DOHH2 (cell line): ENCODE measurements around the gene LVRN.

Source experiments
- EZH2phosphoT487 ChIP-seq: fragments of 200-600 bp; sonication (generic); IDR thresholded peaks from 2 replicates; pipeline ENCODE4 v1.6.1; 2017; ENCODE audit warnings: borderline replicate concordance, mild to moderate bottlenecking, antibody characterized with exemption, low read length, moderate library complexity, mixed read lengths
- TF ChIP-seq, protein P1 (sequence below): fragments of 200-600 bp; sonication (generic); IDR thresholded peaks from one replicate; pipeline ENCODE4 v1.5.1; 2014; ENCODE audit warnings: antibody characterized with exemption, mild to moderate bottlenecking, low read depth, low read length; ENCODE audit not compliant: poor library complexity, severe bottlenecking

DNA sequence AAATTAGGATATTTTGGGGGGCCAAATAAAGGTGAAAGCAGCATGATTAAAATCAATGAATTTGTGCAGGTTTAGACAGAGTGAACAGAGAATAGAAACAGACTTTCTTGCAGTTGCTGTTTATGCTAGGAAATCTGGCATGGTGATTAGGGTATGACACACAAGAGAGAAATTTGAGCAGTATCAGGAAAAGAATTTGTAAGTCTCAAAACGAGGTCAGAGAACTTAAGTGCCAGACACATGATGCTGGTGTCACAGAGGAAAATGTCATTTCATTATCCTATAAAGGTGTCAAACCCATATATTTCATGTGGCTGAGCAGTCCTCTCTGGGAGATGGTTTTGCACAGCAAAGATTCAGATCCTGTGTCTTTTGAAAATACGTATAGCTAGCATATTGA, 15.7 kb downstream of the LVRN start:
- TF ChIP-seq, protein P1, sequence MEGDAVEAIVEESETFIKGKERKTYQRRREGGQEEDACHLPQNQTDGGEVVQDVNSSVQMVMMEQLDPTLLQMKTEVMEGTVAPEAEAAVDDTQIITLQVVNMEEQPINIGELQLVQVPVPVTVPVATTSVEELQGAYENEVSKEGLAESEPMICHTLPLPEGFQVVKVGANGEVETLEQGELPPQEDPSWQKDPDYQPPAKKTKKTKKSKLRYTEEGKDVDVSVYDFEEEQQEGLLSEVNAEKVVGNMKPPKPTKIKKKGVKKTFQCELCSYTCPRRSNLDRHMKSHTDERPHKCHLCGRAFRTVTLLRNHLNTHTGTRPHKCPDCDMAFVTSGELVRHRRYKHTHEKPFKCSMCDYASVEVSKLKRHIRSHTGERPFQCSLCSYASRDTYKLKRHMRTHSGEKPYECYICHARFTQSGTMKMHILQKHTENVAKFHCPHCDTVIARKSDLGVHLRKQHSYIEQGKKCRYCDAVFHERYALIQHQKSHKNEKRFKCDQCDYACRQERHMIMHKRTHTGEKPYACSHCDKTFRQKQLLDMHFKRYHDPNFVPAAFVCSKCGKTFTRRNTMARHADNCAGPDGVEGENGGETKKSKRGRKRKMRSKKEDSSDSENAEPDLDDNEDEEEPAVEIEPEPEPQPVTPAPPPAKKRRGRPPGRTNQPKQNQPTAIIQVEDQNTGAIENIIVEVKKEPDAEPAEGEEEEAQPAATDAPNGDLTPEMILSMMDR, result no peak
- no peak for TF ChIP-seq EZH2phosphoT487
